GM12878 (cell line): ENCODE data around the gene AGRN. TPM values are rescaled to one million over a fixed set of nuclear protein-coding genes. Genes with fewer than 3 reads are reported as not detected.

Experiments used
- ATAC-seq: fragments of 200-7000 bp; cut with Tn5 transposase; 3 replicates; pipeline ENCODE4 v1.9.1; 2020; ENCODE audit warnings: mild to moderate bottlenecking, moderate library complexity
- BruUV-seq: library from RNA; stranded (reverse); fragments of 400-500 nt; replicated peaks from 2 replicates; lab custom pipeline; 2021; lab: Mats Ljungman, UMichigan
- CTCF ChIA-PET: fragments of 300-600 bp; sonication (Branson Sonifier 250); formaldehyde crosslinking; extraction: SDS; loops from one replicate; lab custom pipeline; 2021; ENCODE audit warnings: inconsistent platforms; lab: Yijun Ruan, JAX
- POLR2A ChIA-PET: fragments of 350-600 bp; formaldehyde crosslinking; extraction: SDS; loops from one replicate; lab custom pipeline; 2021; ENCODE audit warnings: inconsistent platforms; lab: Charles Lee
- RAD21 ChIA-PET: fragments of 300-600 bp; sonication (Branson Sonifier 250); formaldehyde crosslinking; loops from one replicate; lab custom pipeline; 2023; ENCODE audit warnings: antibody characterized with exemption; ENCODE audit not compliant: unreplicated experiment; lab: Charles Lee
- SMC1A ChIA-PET: fragments of 300-600 bp; sonication (Branson Sonifier 250); formaldehyde crosslinking; loops from one replicate; lab custom pipeline; 2023; ENCODE audit not compliant: unreplicated experiment, uncharacterized antibody; lab: Charles Lee
- DNase-seq: peaks from one replicate; pipeline ENCODE4 v3.0.0-alpha.2; 2011; ENCODE audit warnings: low read depth, low spot score
- FAIRE-seq: peaks from 3 replicates; lab custom pipeline; 2011; peaks lifted over from hg19 to GRCh38; lab: Jason Lieb, UNC
- H2AFZ ChIP-seq: 2 replicates; pipeline ENCODE4 v1.6.0; 2011; ENCODE audit warnings: low read depth, low read length, control low read depth; ENCODE audit not compliant: control insufficient read depth
- H3K27ac ChIP-seq: 2 replicates; pipeline ENCODE4 v1.5.1; 2011; ENCODE audit warnings: control low read depth; ENCODE audit not compliant: control insufficient read depth, insufficient read depth
- H3K27me3 ChIP-seq, 2 experiments: replicated peaks in 1 of 2; 2 replicates each; pipeline versions ENCODE4 v1.6.0 to v1.6.1; 2011; ENCODE audit warnings: low read length in 1 of 2; ENCODE audit not compliant: control insufficient read depth in 2 of 2, insufficient read depth in 2 of 2
- H3K36me3 ChIP-seq, 2 experiments: 2 replicates each; pipeline ENCODE4 v1.5.1; 2011; ENCODE audit warnings: low read length in 1 of 2; ENCODE audit not compliant: control insufficient read depth in 2 of 2, insufficient read depth in 2 of 2
- H3K4me1 ChIP-seq: 2 replicates; pipeline ENCODE4 v1.6.1; 2011; ENCODE audit warnings: mild to moderate bottlenecking, low read length, moderate library complexity, mixed read lengths; ENCODE audit not compliant: control insufficient read depth, insufficient read depth
- H3K4me2 ChIP-seq: 2 replicates; pipeline ENCODE4 v1.6.0; 2011; ENCODE audit warnings: control low read depth; ENCODE audit not compliant: control insufficient read depth, insufficient read depth
- H3K4me3 ChIP-seq: fragments of 200-600 bp; sonication (generic); 2 replicates; pipeline ENCODE4 v1.5.1; 2016
- H3K79me2 ChIP-seq: 2 replicates; pipeline ENCODE4 v1.6.0; 2011; ENCODE audit warnings: low read length; ENCODE audit not compliant: control insufficient read depth, insufficient read depth
- H3K9ac ChIP-seq: 2 replicates; pipeline ENCODE4 v1.8.0; 2011; ENCODE audit warnings: low read length, control low read depth, mixed read lengths; ENCODE audit not compliant: control insufficient read depth, insufficient read depth
- H3K9me3 ChIP-seq: replicated peaks from 3 replicates; pipeline ENCODE4 v1.5.1; 2011; ENCODE audit warnings: mild to moderate bottlenecking, low read length; ENCODE audit not compliant: control insufficient read depth, insufficient read depth
- H4K20me1 ChIP-seq: 2 replicates; pipeline ENCODE4 v1.6.0; 2011; ENCODE audit not compliant: control insufficient read depth, insufficient read depth
- CEBPB ChIP-seq, 2 experiments: fragments of 150-350 bp in 1 of 2; IDR thresholded peaks; 2 replicates each; pipeline ENCODE4 v1.6.1; 2012 to 2014; ENCODE audit warnings: low read depth in 2 of 2, low read length in 2 of 2, borderline replicate concordance in 1 of 2, inconsistent platforms in 1 of 2
- EGR1 ChIP-seq, 2 experiments: IDR thresholded peaks; 1 replicate in 1 of 2; 2 replicates in 1 of 2; pipeline ENCODE4 v1.6.1; 2011 to 2012; ENCODE audit warnings: low read depth in 2 of 2, low read length in 2 of 2, borderline replicate concordance in 1 of 2, mild to moderate bottlenecking in 1 of 2, moderate library complexity in 1 of 2
- PML ChIP-seq: IDR thresholded peaks from 2 replicates; pipeline ENCODE4 v1.6.1; 2012; ENCODE audit warnings: low read length, inconsistent platforms
- POLR2A ChIP-seq: IDR thresholded peaks from 2 replicates; pipeline ENCODE4 v1.6.1; 2011; ENCODE audit warnings: low read depth, mild to moderate bottlenecking, low read length
- SPI1 ChIP-seq: IDR thresholded peaks from 2 replicates; pipeline ENCODE4 v1.6.1; 2011; ENCODE audit warnings: low read depth, mild to moderate bottlenecking, low read length, moderate library complexity, borderline replicate concordance; ENCODE audit not compliant: insufficient read depth
- TARDBP ChIP-seq: IDR thresholded peaks from 2 replicates; pipeline ENCODE4 v1.6.1; 2016; ENCODE audit warnings: borderline replicate concordance
- TBL1XR1 ChIP-seq: IDR thresholded peaks from 2 replicates; pipeline ENCODE4 v1.6.1; 2012; ENCODE audit warnings: low read depth, low read length, improper control_type of control experiment
- TCF7 ChIP-seq: IDR thresholded peaks from 2 replicates; pipeline ENCODE4 v1.6.1; 2014; ENCODE audit warnings: antibody characterized with exemption, borderline replicate concordance
- ZNF24 ChIP-seq: fragments of 450-650 bp; IDR thresholded peaks from 2 replicates; pipeline ENCODE4 v1.6.1; 2017; ENCODE audit warnings: antibody characterized with exemption, mild to moderate bottlenecking
- WGBS: methylation state at CpG from one replicate; pipeline ENCODE4 v1.1.6; 2016; ENCODE audit warnings: low lambda C conversion rate; ENCODE audit not compliant: insufficient replicate concordance, insufficient coverage; ENCODE audit errors: missing lambda C conversion rate; 5-methylcytosine and 5-hydroxymethylcytosine counted together
- in situ Hi-C: fragments of 300-500 bp; cut with MboI; formaldehyde crosslinking; loops from 9 replicates; pipeline ENCODE4 v1.14.3; 2018; ENCODE audit warnings: mixed read lengths
- intact Hi-C: fragments of 100-400 bp; cut with micrococcal nuclease; formaldehyde crosslinking; loops from one replicate; pipeline ENCODE4 v1.14.2; 2022; ENCODE audit not compliant: unreplicated experiment
- polyA plus RNA-seq, 11 experiments: library from polyadenylated mRNA; depleted of rRNA in 4 of 11; unstranded in 6 of 11; stranded (reverse) in 5 of 11; fragments of >200 nt; fragmentation: Nextera tagmentation in 4 of 11; fragmentation: Illumina TruSeq in 1 of 11; extraction: Ambion mirVana in 4 of 11; extraction: Trizol in 1 of 11; gene quantifications; 1 replicate in 1 of 11; 2 replicates in 10 of 11; pipeline versions ENCODE4 v1.2.1 to v1.2.3, GENCODE V29; 2011 to 2016; ENCODE audit warnings: inconsistent platforms in 2 of 11, missing spikeins in 2 of 11, low read depth in 1 of 11
- total RNA-seq, 4 experiments: library from RNA; depleted of rRNA in 3 of 4; stranded (reverse); fragments of >200 nt in 3 of 4; fragmentation: Illumina TruSeq in 1 of 4; extraction: Trizol in 1 of 4; gene quantifications; 2 replicates each; pipeline versions ENCODE4 v1.2.1 to v1.2.3, GENCODE V29; 2013 to 2021
- TF ChIP-seq, protein P1 (sequence below): IDR thresholded peaks from 2 replicates; pipeline ENCODE4 v1.6.1; 2011; ENCODE audit warnings: mild to moderate bottlenecking, low read depth, low read length, moderate library complexity; ENCODE audit not compliant: insufficient replicate concordance
- TF ChIP-seq, protein P2 (sequence below): fragments of 450-650 bp; IDR thresholded peaks from 2 replicates; pipeline ENCODE4 v1.6.1; 2017; ENCODE audit warnings: mild to moderate bottlenecking, moderate library complexity
- TF ChIP-seq, protein P3 (sequence below): IDR thresholded peaks from 2 replicates; pipeline ENCODE4 v1.6.1; 2011; ENCODE audit warnings: borderline replicate concordance, low read depth, mild to moderate bottlenecking, moderate library complexity, mixed read lengths, low read length; ENCODE audit not compliant: insufficient read depth; ENCODE audit errors: extremely low read length

AGRN gene
- total and polyA plus RNA-seq, 10 of the 15 experiments (the other 5 are each of a cell fraction or from before 2014, with no cell fraction given) = 0.02 to 41.8 (median 4.1) TPM

GRCh38 chr1:999725-1000356, 20.1 kb upstream of the AGRN start, which contains the start of gene HES4 (continued):
- TF ChIP-seq, protein P1, sequence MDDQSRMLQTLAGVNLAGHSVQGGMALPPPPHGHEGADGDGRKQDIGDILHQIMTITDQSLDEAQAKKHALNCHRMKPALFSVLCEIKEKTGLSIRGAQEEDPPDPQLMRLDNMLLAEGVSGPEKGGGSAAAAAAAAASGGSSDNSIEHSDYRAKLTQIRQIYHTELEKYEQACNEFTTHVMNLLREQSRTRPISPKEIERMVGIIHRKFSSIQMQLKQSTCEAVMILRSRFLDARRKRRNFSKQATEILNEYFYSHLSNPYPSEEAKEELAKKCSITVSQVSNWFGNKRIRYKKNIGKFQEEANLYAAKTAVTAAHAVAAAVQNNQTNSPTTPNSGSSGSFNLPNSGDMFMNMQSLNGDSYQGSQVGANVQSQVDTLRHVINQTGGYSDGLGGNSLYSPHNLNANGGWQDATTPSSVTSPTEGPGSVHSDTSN = peak; percentile 89
- TF ChIP-seq PML = no peak
- no peak for TF ChIP-seq CEBPB (IDR thresholded peaks at IDR 0.05; ENCODE audit: borderline replicate concordance in 1 of 2, low read depth in 2 of 2, low read length in 2 of 2)

DNA sequence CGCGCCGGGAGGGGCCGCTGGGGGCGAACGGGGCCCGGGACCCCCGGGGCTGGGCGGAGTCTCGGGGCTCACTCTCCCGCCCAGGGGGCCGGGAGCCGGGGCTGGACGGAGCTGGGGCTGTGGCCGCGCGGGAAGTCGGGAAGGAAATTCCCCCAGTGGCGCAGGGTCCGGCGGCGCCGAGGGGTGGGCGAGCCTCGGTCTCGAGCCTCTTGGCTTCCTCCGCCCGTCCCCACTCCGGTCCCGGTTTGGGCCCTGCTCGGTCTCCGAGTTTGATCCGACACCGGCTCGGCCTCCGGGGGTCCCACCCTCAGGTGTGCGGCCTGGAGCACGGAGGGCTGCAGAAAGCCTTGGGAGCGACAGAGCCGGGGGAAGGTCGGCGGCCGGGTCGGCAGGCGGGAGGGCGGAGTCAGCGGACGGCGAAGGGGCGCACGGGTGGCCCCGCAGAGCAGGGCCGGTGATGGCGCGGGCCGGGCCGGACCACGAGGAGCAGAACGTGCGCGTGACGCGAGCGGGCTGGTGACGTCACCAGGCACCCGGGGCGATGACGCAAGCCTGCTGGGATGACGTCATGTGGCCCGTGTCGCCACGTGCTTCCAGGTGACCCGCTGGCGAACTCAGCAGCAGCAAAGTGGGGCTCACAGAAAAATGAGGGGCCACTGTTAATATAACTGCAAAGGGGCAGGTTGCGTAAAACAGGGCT, 19.4 kb upstream of the AGRN start:
- WGBS = 5% methylated on average over 59 of the region's 75 CpGs
- H3K4me3 ChIP-seq = peak overlapping the region; percentile 66
- CTCF ChIA-PET = interaction anchor here (0.7 to 5.6 kb wide), 7 partner anchors 10 to 64 kb away, joined by 3 to 56 read pairs (median 4); partner anchors contain the start of genes ISG15 and PERM1
- no peaks in the 10 kb centered on the region for H3K36me3 ChIP-seq
- ATAC-seq = peak; percentile 24
- peak overlapping the region; percentile 75 for H2AFZ ChIP-seq
- no peaks in the 10 kb centered on the region for H3K9me3 ChIP-seq
- peaks cover 26% of the 10 kb centered on the region for H3K4me1 ChIP-seq
- H3K27ac ChIP-seq = no peak overlapping the region
- H4K20me1 ChIP-seq = no peaks in the 10 kb centered on the region
- intact Hi-C loops (no loop called here), in situ Hi-C loops (no loop called here)
- peak overlapping the region; percentile 44 for H3K9ac ChIP-seq
- peak; percentile 57 for FAIRE-seq
- BruUV-seq = no TSS peak
- peaks cover 0 to 20% of the 10 kb centered on the region in 2 experiments; a peak in 2 of 4 replicates for H3K27me3 ChIP-seq
- POLR2A ChIA-PET = interaction anchor here (2.6 to 5.4 kb wide), 2 partner anchors 8 to 13 kb away, joined by 10 to 22 read pairs; partner anchors contain the start of gene ISG15
- H3K4me2 ChIP-seq = peak overlapping the region; percentile 96
- DNase-seq = peak; percentile 37
- RAD21 ChIA-PET = interaction anchor here (1.0 to 2.3 kb wide), 4 partner anchors 8 to 64 kb away, joined by 3 to 13 read pairs (median 5); no protein-coding TSS in a partner anchor
- H3K79me2 ChIP-seq = no peaks in the 10 kb centered on the region
- SMC1A ChIA-PET = interaction anchor here (1.0 to 2.0 kb wide), 4 partner anchors 12 to 15 kb away, joined by 3 to 11 read pairs (median 4); partner anchors contain the start of gene ISG15
- TF ChIP-seq SPI1 (no peak), POLR2A (peak; percentile 59), EGR1 (IDR thresholded peaks at IDR 0.05; ENCODE audit: borderline replicate concordance in 1 of 2, low read depth in 2 of 2, low read length in 2 of 2) (no peak), TARDBP (no peak), TBL1XR1 (no peak; the same call in 1 of the 2 replicates), TCF7 (no peak), ZNF24 (no peak)
- TF ChIP-seq, protein P2, sequence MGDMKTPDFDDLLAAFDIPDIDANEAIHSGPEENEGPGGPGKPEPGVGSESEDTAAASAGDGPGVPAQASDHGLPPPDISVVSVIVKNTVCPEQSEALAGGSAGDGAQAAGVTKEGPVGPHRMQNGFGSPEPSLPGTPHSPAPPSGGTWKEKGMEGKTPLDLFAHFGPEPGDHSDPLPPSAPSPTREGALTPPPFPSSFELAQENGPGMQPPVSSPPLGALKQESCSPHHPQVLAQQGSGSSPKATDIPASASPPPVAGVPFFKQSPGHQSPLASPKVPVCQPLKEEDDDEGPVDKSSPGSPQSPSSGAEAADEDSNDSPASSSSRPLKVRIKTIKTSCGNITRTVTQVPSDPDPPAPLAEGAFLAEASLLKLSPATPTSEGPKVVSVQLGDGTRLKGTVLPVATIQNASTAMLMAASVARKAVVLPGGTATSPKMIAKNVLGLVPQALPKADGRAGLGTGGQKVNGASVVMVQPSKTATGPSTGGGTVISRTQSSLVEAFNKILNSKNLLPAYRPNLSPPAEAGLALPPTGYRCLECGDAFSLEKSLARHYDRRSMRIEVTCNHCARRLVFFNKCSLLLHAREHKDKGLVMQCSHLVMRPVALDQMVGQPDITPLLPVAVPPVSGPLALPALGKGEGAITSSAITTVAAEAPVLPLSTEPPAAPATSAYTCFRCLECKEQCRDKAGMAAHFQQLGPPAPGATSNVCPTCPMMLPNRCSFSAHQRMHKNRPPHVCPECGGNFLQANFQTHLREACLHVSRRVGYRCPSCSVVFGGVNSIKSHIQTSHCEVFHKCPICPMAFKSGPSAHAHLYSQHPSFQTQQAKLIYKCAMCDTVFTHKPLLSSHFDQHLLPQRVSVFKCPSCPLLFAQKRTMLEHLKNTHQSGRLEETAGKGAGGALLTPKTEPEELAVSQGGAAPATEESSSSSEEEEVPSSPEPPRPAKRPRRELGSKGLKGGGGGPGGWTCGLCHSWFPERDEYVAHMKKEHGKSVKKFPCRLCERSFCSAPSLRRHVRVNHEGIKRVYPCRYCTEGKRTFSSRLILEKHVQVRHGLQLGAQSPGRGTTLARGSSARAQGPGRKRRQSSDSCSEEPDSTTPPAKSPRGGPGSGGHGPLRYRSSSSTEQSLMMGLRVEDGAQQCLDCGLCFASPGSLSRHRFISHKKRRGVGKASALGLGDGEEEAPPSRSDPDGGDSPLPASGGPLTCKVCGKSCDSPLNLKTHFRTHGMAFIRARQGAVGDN = peak; percentile 82
- TF ChIP-seq, protein P3, sequence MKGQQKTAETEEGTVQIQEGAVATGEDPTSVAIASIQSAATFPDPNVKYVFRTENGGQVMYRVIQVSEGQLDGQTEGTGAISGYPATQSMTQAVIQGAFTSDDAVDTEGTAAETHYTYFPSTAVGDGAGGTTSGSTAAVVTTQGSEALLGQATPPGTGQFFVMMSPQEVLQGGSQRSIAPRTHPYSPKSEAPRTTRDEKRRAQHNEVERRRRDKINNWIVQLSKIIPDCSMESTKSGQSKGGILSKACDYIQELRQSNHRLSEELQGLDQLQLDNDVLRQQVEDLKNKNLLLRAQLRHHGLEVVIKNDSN = peak; percentile 74
